Naive B cell (primary cell): ENCODE data around the gene ABTB2. TPM values are rescaled to one million over a fixed set of nuclear protein-coding genes. Genes with fewer than 3 reads are reported as not detected.
A peak's percentile ranks its signal among the peaks of the same experiment; 100 is the strongest.

Experiments
- ATAC-seq, 2 donors: fragments of 150-1000 bp; cut with Tn5 transposase; 2 replicates each; pipeline ENCODE4 v1.10.0; 2021; ENCODE audit warnings: low read depth in 2 of 2, mild to moderate bottlenecking in 2 of 2, moderate library complexity in 2 of 2
- DNase-seq: peaks from one replicate; pipeline ENCODE4 v3.0.0; 2022
- H3K27ac Mint-ChIP-seq, 6 donors: one replicate each; pipeline ENCODE4 v1.8.0; 2020 to 2022; ENCODE audit warnings: mild to moderate bottlenecking in 6 of 6, mixed read lengths in 6 of 6, moderate library complexity in 5 of 6, inconsistent platforms in 2 of 6
- H3K27me3 Mint-ChIP-seq, 3 donors: one replicate each; pipeline ENCODE4 v1.8.0; 2021 to 2022; ENCODE audit warnings: mixed read lengths in 3 of 3, mild to moderate bottlenecking in 1 of 3
- H3K36me3 Mint-ChIP-seq, 2 donors: one replicate each; pipeline ENCODE4 v1.8.0; 2020 to 2022; ENCODE audit warnings: mixed read lengths in 2 of 2, inconsistent platforms in 1 of 2, mild to moderate bottlenecking in 1 of 2
- H3K4me1 Mint-ChIP-seq, 3 donors: one replicate each; pipeline ENCODE4 v1.8.0; 2020 to 2022; ENCODE audit warnings: mixed read lengths in 3 of 3, inconsistent platforms in 1 of 3, mild to moderate bottlenecking in 1 of 3, moderate library complexity in 1 of 3
- H3K4me3 Mint-ChIP-seq, 8 donors: one replicate each; pipeline ENCODE4 v1.8.0; 2020 to 2022; ENCODE audit warnings: mild to moderate bottlenecking in 8 of 8, mixed read lengths in 8 of 8, moderate library complexity in 8 of 8, inconsistent platforms in 2 of 8
- H3K9me3 Mint-ChIP-seq, 7 donors: one replicate each; pipeline ENCODE4 v1.8.0; 2020 to 2022; ENCODE audit warnings: mixed read lengths in 7 of 7, mild to moderate bottlenecking in 5 of 7, inconsistent platforms in 2 of 7, moderate library complexity in 1 of 7
- polyA plus RNA-seq, 6 donors: library from polyadenylated mRNA; unstranded; fragments of 300-500 nt; fragmentation: Illumina TruSeq; gene quantifications; one replicate each; pipeline ENCODE4 v1.2.3, GENCODE V29; 2021; ENCODE audit warnings: low read depth in 6 of 6

The ABTB2 gene
- polyA plus RNA-seq, 6 donors from 2014 or later: 0.05 to 0.34 (median 0.27) TPM; not detected in 3

GRCh38 chr11:34345991-34346480 lies 11.8 kb downstream of the ABTB2 start:
- Mint-ChIP-seq H3K36me3 (no peaks in the 10 kb centered on the region), H3K9me3 (no peaks in the 10 kb centered on the region), H3K27me3 (peaks cover 0 to 25% (median 15%) of the 10 kb centered on the region in 3 donors), H3K27ac (no peak overlapping the region), H3K4me3 (no peak overlapping the region), H3K4me1 (no peaks in the 10 kb centered on the region)
- no peak for DNase-seq
- no peak for ATAC-seq

GRCh38 chr11:34345540-34345876 lies 12.3 kb downstream of the ABTB2 start:
- Mint-ChIP-seq H3K9me3 (no peaks in the 10 kb centered on the region), H3K27me3 (peaks cover 0 to 25% (median 15%) of the 10 kb centered on the region in 3 donors), H3K36me3 (no peaks in the 10 kb centered on the region), H3K4me1 (no peaks in the 10 kb centered on the region), H3K27ac (no peak overlapping the region), H3K4me3 (no peak overlapping the region)
- ATAC-seq: no peak
- DNase-seq: no peak

GRCh38 chr11:34344768-34345539 lies 12.9 kb downstream of the ABTB2 start:
- no peak for ATAC-seq
- Mint-ChIP-seq H3K36me3 (no peaks in the 10 kb centered on the region), H3K4me3 (no peak overlapping the region), H3K9me3 (no peaks in the 10 kb centered on the region), H3K27ac (peak overlapping the region in 1 of 6 donors; percentile 58), H3K4me1 (no peaks in the 10 kb centered on the region), H3K27me3 (peaks cover 0 to 25% (median 12%) of the 10 kb centered on the region in 3 donors)
- no peak for DNase-seq

- no peak overlapping the region for H3K4me3 Mint-ChIP-seq
- ATAC-seq (no peak), DNase-seq (no peak)
- H3K27me3 Mint-ChIP-seq: peaks cover 0 to 20% (median 8%) of the 10 kb centered on the region in 3 donors
- H3K4me1 Mint-ChIP-seq: no peaks in the 10 kb centered on the region
- H3K9me3 Mint-ChIP-seq: no peaks in the 10 kb centered on the region
- no peak overlapping the region for H3K27ac Mint-ChIP-seq
- H3K36me3 Mint-ChIP-seq: no peaks in the 10 kb centered on the region
Observed at GRCh38 chr11:34344410-34344767, 13.4 kb downstream of the ABTB2 start.

- Mint-ChIP-seq H3K27me3 (peaks cover 0 to 17% (median 7%) of the 10 kb centered on the region in 3 donors), H3K36me3 (no peaks in the 10 kb centered on the region), H3K4me1 (no peaks in the 10 kb centered on the region), H3K9me3 (no peaks in the 10 kb centered on the region), H3K4me3 (no peak overlapping the region), H3K27ac (no peak overlapping the region)
- ATAC-seq: no peak
- DNase-seq: no peak
Observed at GRCh38 chr11:34343686-34344085, 14.1 kb downstream of the ABTB2 start.

- Mint-ChIP-seq H3K27ac (no peak overlapping the region), H3K4me1 (no peaks in the 10 kb centered on the region), H3K4me3 (no peak overlapping the region), H3K27me3 (peaks cover 0 to 12% (median 1%) of the 10 kb centered on the region in 3 donors), H3K9me3 (no peaks in the 10 kb centered on the region), H3K36me3 (no peaks in the 10 kb centered on the region)
- DNase-seq (no peak), ATAC-seq (no peak)
Observed at GRCh38 chr11:34343153-34343552, 14.7 kb downstream of the ABTB2 start.

- ATAC-seq: no peak
- H3K27me3 Mint-ChIP-seq: peaks cover 0 to 12% (median 0%) of the 10 kb centered on the region in 3 donors
Observed at GRCh38 chr11:34341931-34342533, 15.8 kb downstream of the ABTB2 start.

GRCh38 chr11:34341096-34341495 lies 16.7 kb downstream of the ABTB2 start:
- peak overlapping the region in 1 of 6 donors; percentile 85 for H3K27ac Mint-ChIP-seq
- no peaks in the 10 kb centered on the region for H3K9me3 Mint-ChIP-seq
- H3K4me1 Mint-ChIP-seq: no peaks in the 10 kb centered on the region
- H3K4me3 Mint-ChIP-seq: no peak overlapping the region
- DNase-seq (no peak), ATAC-seq (no peak)
- H3K27me3 Mint-ChIP-seq: peaks cover 0 to 12% (median 0%) of the 10 kb centered on the region in 3 donors
- H3K36me3 Mint-ChIP-seq: no peaks in the 10 kb centered on the region

More at GRCh38 chr11:34341931-34342533, 15.8 kb downstream of the ABTB2 start:
- no peaks in the 10 kb centered on the region for H3K9me3 Mint-ChIP-seq
- no peak for DNase-seq
- H3K4me1 Mint-ChIP-seq: no peaks in the 10 kb centered on the region
- no peak overlapping the region for H3K27ac Mint-ChIP-seq
- no peaks in the 10 kb centered on the region for H3K36me3 Mint-ChIP-seq
- no peak overlapping the region for H3K4me3 Mint-ChIP-seq

GRCh38 chr11:34340653-34341052 lies 17.2 kb downstream of the ABTB2 start:
- H3K4me3 Mint-ChIP-seq: no peak overlapping the region
- no peak overlapping the region for H3K27ac Mint-ChIP-seq
- H3K36me3 Mint-ChIP-seq: no peaks in the 10 kb centered on the region
- H3K27me3 Mint-ChIP-seq: peaks cover 0 to 12% (median 0%) of the 10 kb centered on the region in 3 donors
- no peak for ATAC-seq
- H3K9me3 Mint-ChIP-seq: no peaks in the 10 kb centered on the region
- no peak for DNase-seq
- no peaks in the 10 kb centered on the region for H3K4me1 Mint-ChIP-seq

- Mint-ChIP-seq H3K9me3 (no peaks in the 10 kb centered on the region), H3K4me1 (no peaks in the 10 kb centered on the region), H3K4me3 (no peak overlapping the region), H3K36me3 (no peaks in the 10 kb centered on the region), H3K27ac (peak overlapping the region in 2 of 6 donors; percentile 42 to 87), H3K27me3 (peaks cover 0 to 4% (median 3%) of the 10 kb centered on the region in 3 donors)
- ATAC-seq (no peak), DNase-seq (no peak)
Observed at GRCh38 chr11:34339149-34340064, 18.4 kb downstream of the ABTB2 start.

GRCh38 chr11:34337016-34337415 lies 20.8 kb downstream of the ABTB2 start:
- ATAC-seq: no peak
- no peak overlapping the region for H3K27ac Mint-ChIP-seq
- H3K27me3 Mint-ChIP-seq: peaks cover 5 to 22% (median 18%) of the 10 kb centered on the region in 3 donors
- H3K9me3 Mint-ChIP-seq: no peaks in the 10 kb centered on the region
- no peak overlapping the region for H3K4me3 Mint-ChIP-seq
- no peaks in the 10 kb centered on the region for H3K36me3 Mint-ChIP-seq
- no peak for DNase-seq
- H3K4me1 Mint-ChIP-seq: no peaks in the 10 kb centered on the region

- Mint-ChIP-seq H3K27me3 (peaks cover 18 to 34% (median 23%) of the 10 kb centered on the region in 3 donors), H3K27ac (no peak overlapping the region), H3K36me3 (no peaks in the 10 kb centered on the region), H3K4me1 (no peaks in the 10 kb centered on the region), H3K9me3 (no peaks in the 10 kb centered on the region), H3K4me3 (no peak overlapping the region)
- ATAC-seq (no peak), DNase-seq (no peak)
Observed at GRCh38 chr11:34335801-34336200, 22.0 kb downstream of the ABTB2 start.

GRCh38 chr11:34335331-34335730 lies 22.5 kb downstream of the ABTB2 start:
- Mint-ChIP-seq H3K36me3 (no peaks in the 10 kb centered on the region), H3K27me3 (peaks cover 22 to 34% (median 23%) of the 10 kb centered on the region in 3 donors), H3K4me1 (no peaks in the 10 kb centered on the region), H3K4me3 (no peak overlapping the region), H3K9me3 (no peaks in the 10 kb centered on the region), H3K27ac (no peak overlapping the region)
- no peak for DNase-seq
- ATAC-seq: no peak
